ENCODE results near the gene HOXA4.
A peak's percentile ranks its signal among the peaks of the same experiment; 100 is the strongest.

HOXA4 gene

DNA sequence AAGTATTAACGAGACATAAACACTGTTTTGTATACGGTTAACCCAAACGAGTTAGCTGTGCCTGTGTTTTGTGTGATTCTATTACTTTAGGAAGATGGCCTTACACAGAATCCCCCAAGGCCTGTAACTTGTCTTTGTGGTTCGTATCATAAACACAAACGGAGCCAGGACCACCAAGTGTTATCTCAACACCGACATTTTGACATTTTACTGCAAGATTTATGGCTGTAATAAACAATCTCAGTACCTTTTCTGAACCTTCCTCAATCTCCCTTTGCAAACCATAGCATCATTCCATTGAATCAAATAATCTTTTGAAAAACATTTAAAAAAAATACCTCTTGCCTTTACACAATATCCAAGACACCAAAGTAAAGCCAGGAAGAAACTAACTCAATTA lies 2.4 kb upstream of the HOXA4 start:
- Histone ChIP-seq H3K9ac (ENCODE audit: low read depth, low read length, poor library complexity, severe bottlenecking) (no peak overlapping the region), H3F3A (ENCODE audit: low read depth) (no peaks in the 10 kb centered on the region), H3K27me3 (ENCODE audit: insufficient read depth, low read length, poor library complexity, severe bottlenecking) (no peaks in the 10 kb centered on the region), H2AFZ (ENCODE audit: low read length) (no peak overlapping the region), H3K36me3 (ENCODE audit: insufficient read depth, low read length) (peaks cover 54% of the 10 kb centered on the region), H3K4me2 (ENCODE audit: low read depth, low read length, poor library complexity, severe bottlenecking) (peak overlapping the region; percentile 91), H3K4me3 (ENCODE audit: low read length, poor library complexity, severe bottlenecking) (no peak overlapping the region), H3K9me3 (ENCODE audit: insufficient read depth, low read depth, low read length) (no peaks in the 10 kb centered on the region), H3K4me1 (ENCODE audit: insufficient read depth, low read length, poor library complexity, severe bottlenecking) (peaks cover 50% of the 10 kb centered on the region), H3K79me2 (ENCODE audit: insufficient read depth, low read length) (peaks cover 98% of the 10 kb centered on the region), H4K20me1 (ENCODE audit: insufficient read depth, low read length, poor library complexity, severe bottlenecking) (peaks cover 90% of the 10 kb centered on the region), H3K9me2 (replicated peaks; ENCODE audit: low read depth, low read length) (no peaks in the 10 kb centered on the region)
- TF ChIP-seq EZH2phosphoT487 (IDR thresholded peaks at IDR 0.05; ENCODE audit: borderline replicate concordance) = no peak
- TF ChIP-seq CTCF (conservative IDR thresholded peaks at IDR 0.05; ENCODE audit: low read length) = no peak

DNA sequence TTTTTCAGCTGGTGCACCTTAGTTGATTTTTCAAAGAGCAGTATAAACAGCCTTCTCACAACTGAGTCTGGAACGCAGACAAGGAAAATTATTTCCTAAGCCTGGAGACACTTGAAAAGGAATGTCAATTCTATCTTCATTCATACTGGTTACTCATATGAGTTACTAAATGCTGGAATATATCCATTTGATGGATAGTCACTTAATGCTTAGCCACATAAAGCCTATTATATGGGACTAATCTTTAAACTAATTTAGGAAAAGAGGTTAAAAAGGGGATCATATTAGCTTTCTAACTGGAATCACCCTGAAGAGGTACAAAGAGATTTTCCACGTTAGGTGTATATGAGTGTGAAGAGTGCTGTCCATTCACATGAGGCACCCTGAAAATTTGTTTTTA lies 1.7 kb upstream of the HOXA4 start:
- H3K4me3 ChIP-seq (ENCODE audit: low read length, poor library complexity, severe bottlenecking) = no peak overlapping the region
- peaks cover 57% of the 10 kb centered on the region for H3K36me3 ChIP-seq (ENCODE audit: insufficient read depth, low read length)
- peaks cover 98% of the 10 kb centered on the region for H3K79me2 ChIP-seq (ENCODE audit: insufficient read depth, low read length)
- H3K4me2 ChIP-seq (ENCODE audit: low read depth, low read length, poor library complexity, severe bottlenecking) = no peak overlapping the region
- no peaks in the 10 kb centered on the region for H3K9me2 ChIP-seq (replicated peaks; ENCODE audit: low read depth, low read length)
- no peak for TF ChIP-seq CTCF (conservative IDR thresholded peaks at IDR 0.05; ENCODE audit: low read length)
- no peak for TF ChIP-seq EZH2phosphoT487 (IDR thresholded peaks at IDR 0.05; ENCODE audit: borderline replicate concordance)
- no peaks in the 10 kb centered on the region for H3K27me3 ChIP-seq (ENCODE audit: insufficient read depth, low read length, poor library complexity, severe bottlenecking)
- peaks cover 43% of the 10 kb centered on the region for H3K4me1 ChIP-seq (ENCODE audit: insufficient read depth, low read length, poor library complexity, severe bottlenecking)
- no peaks in the 10 kb centered on the region for H3F3A ChIP-seq (ENCODE audit: low read depth)
- H4K20me1 ChIP-seq (ENCODE audit: insufficient read depth, low read length, poor library complexity, severe bottlenecking) = peaks cover 90% of the 10 kb centered on the region
- H2AFZ ChIP-seq (ENCODE audit: low read length) = no peak overlapping the region
- H3K9me3 ChIP-seq (ENCODE audit: insufficient read depth, low read depth, low read length) = no peaks in the 10 kb centered on the region
- no peak overlapping the region for H3K9ac ChIP-seq (ENCODE audit: low read depth, low read length, poor library complexity, severe bottlenecking)

- peaks cover 90% of the 10 kb centered on the region for H4K20me1 ChIP-seq (ENCODE audit: insufficient read depth, low read length, poor library complexity, severe bottlenecking)
- no peak overlapping the region for H3K4me2 ChIP-seq (ENCODE audit: low read depth, low read length, poor library complexity, severe bottlenecking)
- no peaks in the 10 kb centered on the region for H3K9me3 ChIP-seq (ENCODE audit: insufficient read depth, low read depth, low read length)
- TF ChIP-seq CTCF (conservative IDR thresholded peaks at IDR 0.05; ENCODE audit: low read length) (no peak), EZH2phosphoT487 (IDR thresholded peaks at IDR 0.05; ENCODE audit: borderline replicate concordance) (no peak)
- H2AFZ ChIP-seq (ENCODE audit: low read length) = no peak overlapping the region
- no peaks in the 10 kb centered on the region for H3F3A ChIP-seq (ENCODE audit: low read depth)
- no peak overlapping the region for H3K9ac ChIP-seq (ENCODE audit: low read depth, low read length, poor library complexity, severe bottlenecking)
- H3K27me3 ChIP-seq (ENCODE audit: insufficient read depth, low read length, poor library complexity, severe bottlenecking) = no peaks in the 10 kb centered on the region
- H3K4me1 ChIP-seq (ENCODE audit: insufficient read depth, low read length, poor library complexity, severe bottlenecking) = peaks cover 35% of the 10 kb centered on the region
- no peaks in the 10 kb centered on the region for H3K9me2 ChIP-seq (replicated peaks; ENCODE audit: low read depth, low read length)
- peaks cover 98% of the 10 kb centered on the region for H3K79me2 ChIP-seq (ENCODE audit: insufficient read depth, low read length)
- H3K36me3 ChIP-seq (ENCODE audit: insufficient read depth, low read length) = peaks cover 63% of the 10 kb centered on the region
- no peak overlapping the region for H3K4me3 ChIP-seq (ENCODE audit: low read length, poor library complexity, severe bottlenecking)
Measured at GRCh38 chr7:27131390-27131819, 848 bp upstream of the HOXA4 start.

Data from Loucy (cell line).